Keratinocyte (primary cell): ENCODE measurements around the gene ZNF160. TPM values are rescaled to one million over a fixed set of nuclear protein-coding genes. Genes with fewer than 3 reads are reported as not detected.

Experiments
- DNase-seq: peaks from one replicate; pipeline ENCODE4 v3.0.0-alpha.2; 2011; ENCODE audit warnings: low read depth, missing footprints, low spot score
- FAIRE-seq: peaks from 2 replicates; lab custom pipeline; 2011; peaks lifted over from hg19 to GRCh38; lab: Jason Lieb, UNC
- H2AFZ ChIP-seq: 2 replicates; pipeline ENCODE4 v1.6.0; 2012; ENCODE audit warnings: low read length, control low read depth, inconsistent platforms; ENCODE audit not compliant: control insufficient read depth
- H3K27ac ChIP-seq: 2 replicates; pipeline ENCODE4 v1.5.1; 2011; ENCODE audit warnings: low read length; ENCODE audit not compliant: control insufficient read depth, insufficient read depth
- H3K27me3 ChIP-seq: 3 replicates; pipeline ENCODE4 v1.6.0; 2011; ENCODE audit warnings: low read length; ENCODE audit not compliant: control insufficient read depth, insufficient read depth; ENCODE audit errors: extremely low read depth
- H3K36me3 ChIP-seq, 2 experiments: 2 replicates in 1 of 2; 3 replicates in 1 of 2; pipeline ENCODE4 v1.5.1; 2011; ENCODE audit warnings: low read length in 2 of 2, mild to moderate bottlenecking in 1 of 2; ENCODE audit not compliant: control insufficient read depth in 2 of 2, insufficient read depth in 2 of 2; ENCODE audit errors: extremely low read depth in 1 of 2
- H3K4me1 ChIP-seq: 3 replicates; pipeline ENCODE4 v1.5.1; 2011; ENCODE audit warnings: low read length; ENCODE audit not compliant: control insufficient read depth, insufficient read depth; ENCODE audit errors: extremely low read depth
- H3K4me2 ChIP-seq: 3 replicates; pipeline ENCODE4 v1.6.0; 2011; ENCODE audit warnings: low read depth, low read length; ENCODE audit not compliant: control insufficient read depth, insufficient read depth; ENCODE audit errors: extremely low read depth
- H3K4me3 ChIP-seq, 3 experiments: fragments of 200-600 bp in 1 of 3; sonication (generic) in 1 of 3; 2 replicates in 2 of 3; 3 replicates in 1 of 3; pipeline ENCODE4 v1.5.1; 2011 to 2016; ENCODE audit warnings: low read length in 3 of 3, mild to moderate bottlenecking in 3 of 3, control low read depth in 2 of 3, inconsistent platforms in 1 of 3, low read depth in 1 of 3, mixed read lengths in 1 of 3, mixed run types in 1 of 3, moderate library complexity in 1 of 3; ENCODE audit not compliant: control insufficient read depth in 2 of 3, insufficient read depth in 2 of 3; ENCODE audit errors: extremely low read depth in 1 of 3
- H3K79me2 ChIP-seq: 2 replicates; pipeline ENCODE4 v1.6.0; 2012; ENCODE audit warnings: low read length; ENCODE audit not compliant: control insufficient read depth, insufficient read depth
- H3K9ac ChIP-seq: 3 replicates; pipeline ENCODE4 v1.6.0; 2011; ENCODE audit warnings: low read length; ENCODE audit not compliant: control insufficient read depth, insufficient read depth; ENCODE audit errors: extremely low read depth
- H3K9me1 ChIP-seq: 3 replicates; pipeline ENCODE4 v1.6.0; 2011; ENCODE audit warnings: low read length; ENCODE audit not compliant: control insufficient read depth, insufficient read depth; ENCODE audit errors: extremely low read depth
- H3K9me3 ChIP-seq: 2 replicates; pipeline ENCODE4 v1.5.1; 2012; ENCODE audit warnings: low read depth, low read length; ENCODE audit not compliant: control insufficient read depth
- H4K20me1 ChIP-seq: 3 replicates; pipeline ENCODE4 v1.6.0; 2011; ENCODE audit warnings: low read length; ENCODE audit not compliant: control insufficient read depth, insufficient read depth; ENCODE audit errors: extremely low read depth
- EZH2 ChIP-seq: IDR thresholded peaks from one replicate; pipeline ENCODE4 v1.6.1; 2012; ENCODE audit warnings: inconsistent platforms, mild to moderate bottlenecking, low read length, moderate library complexity
- dilution Hi-C: fragments of 300-500 bp; cut with MboI; formaldehyde crosslinking; loops from one replicate; pipeline ENCODE4 v1.7.0; 2020; ENCODE audit warnings: low sequenced_read_pairs; ENCODE audit not compliant: extremely low pct_ligation_motif_present
- polyA plus RNA-seq, 5 experiments: library from polyadenylated mRNA; depleted of rRNA in 3 of 5; stranded (reverse) in 3 of 5; stranded (forward) in 1 of 5; unstranded in 1 of 5; fragments of >200 nt; gene quantifications; 1 replicate in 1 of 5; 2 replicates in 3 of 5; 3 replicates in 1 of 5; pipeline versions ENCODE4 v1.2.1 to v1.2.3, GENCODE V29; 2011 to 2012; ENCODE audit warnings: missing spikeins in 2 of 5, low read depth in 1 of 5, low replicate concordance in 1 of 5
- TF ChIP-seq, protein P1 (sequence below), 3 experiments: IDR thresholded peaks in 1 of 3; conservative IDR thresholded peaks in 1 of 3; optimal IDR thresholded peaks in 1 of 3; 2 replicates in 2 of 3; 3 replicates in 1 of 3; pipeline versions ENCODE3 to v1.5.1; 2011; ENCODE audit warnings: low read length in 3 of 3, mild to moderate bottlenecking in 3 of 3, moderate library complexity in 2 of 3, control low read depth in 1 of 3, inconsistent platforms in 1 of 3; ENCODE audit not compliant: insufficient read depth in 2 of 3; ENCODE audit errors: extremely low read depth in 1 of 3

ZNF160 gene
- polyA plus RNA-seq, 1 donor (not counting 4 experiments of a cell fraction or from before 2014, with no cell fraction given) = 14.4 TPM

DNA sequence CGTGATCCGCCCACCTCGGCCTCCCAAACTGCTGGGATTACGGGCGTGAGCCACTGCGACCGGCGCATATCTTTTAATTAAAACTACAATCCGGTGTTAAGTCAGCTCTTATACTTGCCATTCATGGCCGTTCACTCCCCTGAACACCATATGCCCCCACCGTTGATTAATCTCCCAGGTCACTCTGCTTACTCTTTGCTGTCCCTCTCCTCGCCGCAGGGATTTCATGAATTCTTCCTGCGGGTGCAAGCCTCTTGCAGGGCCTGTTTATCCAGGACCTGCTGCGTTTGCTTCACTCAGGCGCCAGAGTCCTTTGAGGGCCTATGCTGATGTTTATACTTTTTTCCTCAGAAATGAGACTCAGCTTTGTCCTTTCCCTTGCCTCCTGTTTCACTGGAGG is 57.7 kb downstream of the ZNF160 start:
- no peaks in the 10 kb centered on the region for H3K79me2 ChIP-seq
- H3K9me1 ChIP-seq = no peaks in the 10 kb centered on the region
- no peak overlapping the region for H3K27ac ChIP-seq
- H3K4me3 ChIP-seq = no peak overlapping the region
- no peak overlapping the region for H3K4me2 ChIP-seq
- no peak overlapping the region for H2AFZ ChIP-seq
- FAIRE-seq = no peak
- no peak overlapping the region for H3K9ac ChIP-seq
- no peak for TF ChIP-seq EZH2
- TF ChIP-seq, protein P1, sequence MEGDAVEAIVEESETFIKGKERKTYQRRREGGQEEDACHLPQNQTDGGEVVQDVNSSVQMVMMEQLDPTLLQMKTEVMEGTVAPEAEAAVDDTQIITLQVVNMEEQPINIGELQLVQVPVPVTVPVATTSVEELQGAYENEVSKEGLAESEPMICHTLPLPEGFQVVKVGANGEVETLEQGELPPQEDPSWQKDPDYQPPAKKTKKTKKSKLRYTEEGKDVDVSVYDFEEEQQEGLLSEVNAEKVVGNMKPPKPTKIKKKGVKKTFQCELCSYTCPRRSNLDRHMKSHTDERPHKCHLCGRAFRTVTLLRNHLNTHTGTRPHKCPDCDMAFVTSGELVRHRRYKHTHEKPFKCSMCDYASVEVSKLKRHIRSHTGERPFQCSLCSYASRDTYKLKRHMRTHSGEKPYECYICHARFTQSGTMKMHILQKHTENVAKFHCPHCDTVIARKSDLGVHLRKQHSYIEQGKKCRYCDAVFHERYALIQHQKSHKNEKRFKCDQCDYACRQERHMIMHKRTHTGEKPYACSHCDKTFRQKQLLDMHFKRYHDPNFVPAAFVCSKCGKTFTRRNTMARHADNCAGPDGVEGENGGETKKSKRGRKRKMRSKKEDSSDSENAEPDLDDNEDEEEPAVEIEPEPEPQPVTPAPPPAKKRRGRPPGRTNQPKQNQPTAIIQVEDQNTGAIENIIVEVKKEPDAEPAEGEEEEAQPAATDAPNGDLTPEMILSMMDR (optimal IDR thresholded peaks at IDR 0.05 in 1 of 3, IDR thresholded peaks at IDR 0.05 in 1 of 3, conservative IDR thresholded peaks at IDR 0.05 in 1 of 3; ENCODE audit: extremely low read depth in 1 of 3, insufficient read depth in 2 of 3, low read length in 3 of 3) = no peak
- H3K36me3 ChIP-seq = no peaks in the 10 kb centered on the region
- no peaks in the 10 kb centered on the region for H3K4me1 ChIP-seq
- H4K20me1 ChIP-seq = no peaks in the 10 kb centered on the region
- no peaks in the 10 kb centered on the region for H3K9me3 ChIP-seq
- H3K27me3 ChIP-seq = no peaks in the 10 kb centered on the region
- dilution Hi-C loops = no loop called here
- DNase-seq = no peak

- no peaks in the 10 kb centered on the region for H3K9me3 ChIP-seq
- DNase-seq = no peak
- TF ChIP-seq, protein P1 (optimal IDR thresholded peaks at IDR 0.05 in 1 of 3, IDR thresholded peaks at IDR 0.05 in 1 of 3, conservative IDR thresholded peaks at IDR 0.05 in 1 of 3; ENCODE audit: extremely low read depth in 1 of 3, insufficient read depth in 2 of 3, low read length in 3 of 3) = no peak
- no peak for TF ChIP-seq EZH2
Observed at GRCh38 chr19:53041366-53041765, 61.9 kb downstream of the ZNF160 start.

More at GRCh38 chr19:53041366-53041765, 61.9 kb downstream of the ZNF160 start:
- Histone ChIP-seq H3K36me3 (no peaks in the 10 kb centered on the region), H3K27ac (no peak overlapping the region), H3K27me3 (no peaks in the 10 kb centered on the region), H3K4me2 (no peak overlapping the region), H3K79me2 (no peaks in the 10 kb centered on the region), H2AFZ (no peak overlapping the region), H3K9me1 (no peaks in the 10 kb centered on the region), H4K20me1 (no peaks in the 10 kb centered on the region), H3K4me1 (no peaks in the 10 kb centered on the region), H3K9ac (no peak overlapping the region), H3K4me3 (no peak overlapping the region)
- no peak for FAIRE-seq
- dilution Hi-C loops = no loop called here
